CD4-positive, alpha-beta T cell treated with Interleukin-17A for 4 hours (primary cell): ENCODE measurements around the gene KRTAP12-3.
A peak's percentile ranks its signal among the peaks of the same experiment; 100 is the strongest.
"Not testable (repeated sequence)": the region's sequence is repeated elsewhere in the genome, so short reads cannot be mapped to it uniquely, and the experiment has no call there.

Source experiments
- DNase-seq: peaks from one replicate; pipeline ENCODE4 v3.0.0-alpha.2; 2020; ENCODE audit warnings: mixed read lengths

KRTAP12-3 gene

GRCh38 chr21:44627831-44628233 is 29.9 kb upstream of the KRTAP12-3 start:
- not testable (repeated sequence) for DNase-seq

- no peak for DNase-seq
Measured at GRCh38 chr21:44628707-44629391, 28.9 kb upstream of the KRTAP12-3 start.

- peak; percentile 18 for DNase-seq
Measured at GRCh38 chr21:44630440-44630839, 27.3 kb upstream of the KRTAP12-3 start.

- DNase-seq, result no peak
Measured at GRCh38 chr21:44632067-44632466, 25.7 kb upstream of the KRTAP12-3 start.

- DNase-seq, result no peak
Measured at GRCh38 chr21:44636209-44637017, 21.3 kb upstream of the KRTAP12-3 start.

- DNase-seq, result no peak
Measured at GRCh38 chr21:44637018-44637850, 20.5 kb upstream of the KRTAP12-3 start, which contains the start of gene KRTAP10-10. Gene KRTAP10-10 (plus strand): TSS chr21:44637356. CDS start chr21:44637418, 62 bp downstream.

- DNase-seq, result not testable (repeated sequence)
Measured at GRCh38 chr21:44637851-44638348, 19.8 kb upstream of the KRTAP12-3 start.

GRCh38 chr21:44638506-44639330 is 19.0 kb upstream of the KRTAP12-3 start:
- DNase-seq, result not testable (repeated sequence)

- no peak for DNase-seq
Measured at GRCh38 chr21:44639331-44639655, 18.4 kb upstream of the KRTAP12-3 start.

- DNase-seq, result no peak
Measured at GRCh38 chr21:44640761-44641160, 17.0 kb upstream of the KRTAP12-3 start.

GRCh38 chr21:44643741-44644310 is 13.9 kb upstream of the KRTAP12-3 start:
- no peak for DNase-seq

GRCh38 chr21:44644878-44645277 is 12.9 kb upstream of the KRTAP12-3 start:
- DNase-seq, result no peak

- DNase-seq, result not testable (repeated sequence)
Measured at GRCh38 chr21:44646366-44647221, 11.1 kb upstream of the KRTAP12-3 start, which contains the start of gene KRTAP10-11. Gene KRTAP10-11 (plus strand): TSS chr21:44646414. CDS start chr21:44646459, 45 bp downstream.

- DNase-seq, result no peak
Measured at GRCh38 chr21:44647222-44647552, 10.5 kb upstream of the KRTAP12-3 start.

GRCh38 chr21:44648557-44649311 is 9.0 kb upstream of the KRTAP12-3 start:
- DNase-seq, result no peak

GRCh38 chr21:44649521-44650100 is 8.1 kb upstream of the KRTAP12-3 start:
- no peak for DNase-seq

- DNase-seq, result no peak
Measured at GRCh38 chr21:44650265-44650972, 7.3 kb upstream of the KRTAP12-3 start.

- no peak for DNase-seq
Measured at GRCh38 chr21:44650973-44651675, 6.6 kb upstream of the KRTAP12-3 start.
